ENCODE results near the gene HOXB3.

HOXB3 gene

DNA sequence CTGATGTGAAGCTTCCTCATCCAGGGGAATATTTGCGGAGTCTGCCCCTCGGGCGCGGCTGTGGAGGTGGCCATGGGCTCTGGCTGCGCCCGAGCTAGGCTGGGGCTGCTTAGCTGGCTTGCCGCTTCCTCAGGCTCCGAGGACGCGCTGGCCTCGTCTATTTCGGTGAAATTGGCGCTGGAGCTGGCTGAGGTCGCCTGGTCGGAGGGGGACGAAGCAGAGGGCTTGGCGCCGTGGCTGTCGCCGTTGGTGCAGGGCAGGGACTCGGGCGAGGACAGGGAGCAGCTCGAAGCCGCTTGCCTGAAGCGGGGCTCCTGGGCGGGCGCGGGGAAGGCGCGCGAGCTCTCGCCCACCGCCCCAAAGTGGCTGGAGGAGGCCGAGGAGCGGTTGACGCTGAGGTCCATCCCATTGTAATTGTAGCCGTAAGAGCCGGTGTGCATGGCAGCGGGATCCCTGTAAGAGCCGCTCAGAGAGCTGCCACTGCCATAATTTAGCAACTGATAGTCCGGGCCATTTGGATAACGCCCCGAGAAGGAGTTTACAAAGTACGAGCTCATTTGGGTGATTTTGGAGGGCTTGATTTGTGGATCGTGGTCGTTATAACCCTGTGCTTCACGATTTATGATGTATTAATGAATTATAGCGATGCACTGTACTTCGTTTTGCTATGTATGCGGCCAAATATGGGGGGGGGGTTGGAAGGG, 3.2 kb upstream of the HOXB3 start, which contains the start of gene HOXB5:
HOXB5 (minus strand) TSS at position 654 of the 704 bp plus-strand sequence; CDS start at position 557, 97 bp downstream.
- Mint-ChIP-seq H3K27ac (no peak within 1 kb of the TSS), H3K4me3 (peak within 1 kb of the TSS; percentile 47), H3K9me3 (no peaks in the 10 kb centered on the region), H3K27me3 (peaks cover 100% of the 10 kb centered on the region), H3K36me3 (ENCODE audit: low read depth) (no peaks in the 10 kb centered on the region), H3K4me1 (ENCODE audit: low read depth) (peaks cover 58% of the 10 kb centered on the region)
- intact Hi-C loops (cut with micrococcal nuclease), result loop anchor here (2.0 to 5.0 kb wide), 2 partner anchors 240 to 256 kb away; no protein-coding TSS in a partner anchor

DNA sequence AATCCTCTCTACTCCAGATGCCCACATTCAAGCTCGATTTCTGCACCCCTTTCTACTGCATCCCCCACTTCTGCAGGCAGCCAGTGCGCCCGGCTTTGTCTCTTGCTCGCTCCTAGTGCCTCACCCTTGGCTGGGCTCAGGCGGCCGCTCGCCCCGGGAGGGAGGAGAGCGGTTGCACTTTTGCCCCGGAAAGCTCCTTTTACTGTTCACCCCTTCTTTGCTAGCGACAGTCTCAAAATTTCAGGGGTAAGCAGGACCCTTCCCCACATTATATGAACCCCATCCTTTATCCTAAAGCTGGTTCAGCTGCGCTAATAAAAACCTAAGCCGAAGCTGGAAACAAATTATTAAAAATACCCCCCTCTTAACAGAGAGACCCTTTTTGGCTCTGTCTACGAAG, 2.5 kb upstream of the HOXB3 start:
- intact Hi-C loops (cut with micrococcal nuclease), result loop anchor here (2.0 to 5.0 kb wide), 2 partner anchors 240 to 255 kb away; no protein-coding TSS in a partner anchor
- Mint-ChIP-seq H3K4me1 (ENCODE audit: low read depth) (peaks cover 58% of the 10 kb centered on the region), H3K27ac (no peak overlapping the region), H3K4me3 (no peak overlapping the region), H3K36me3 (ENCODE audit: low read depth) (no peaks in the 10 kb centered on the region), H3K9me3 (no peaks in the 10 kb centered on the region), H3K27me3 (peaks cover 100% of the 10 kb centered on the region)

DNA sequence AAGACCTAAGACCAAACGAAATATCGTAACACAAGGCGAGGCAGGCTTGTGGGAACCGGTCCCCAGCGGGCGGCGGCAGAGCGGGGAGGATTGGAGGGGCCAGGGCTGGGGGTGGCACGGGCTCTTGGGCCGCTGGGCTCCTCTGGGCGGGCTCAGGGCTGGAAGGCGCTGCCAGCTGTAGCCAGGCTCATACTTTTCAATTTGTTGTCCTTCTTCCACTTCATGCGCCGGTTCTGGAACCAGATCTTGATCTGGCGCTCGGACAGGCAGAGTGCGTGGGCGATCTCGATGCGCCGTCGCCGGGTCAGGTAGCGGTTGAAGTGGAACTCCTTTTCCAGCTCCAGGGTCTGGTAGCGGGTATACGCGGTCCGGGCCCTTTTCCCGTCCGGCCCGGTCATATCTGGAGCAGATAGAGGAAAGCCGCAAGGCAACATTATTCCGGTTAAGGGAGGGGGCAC, 2.0 kb upstream of the HOXB3 start:
- Mint-ChIP-seq H3K4me3 (no peak overlapping the region), H3K27me3 (peaks cover 100% of the 10 kb centered on the region), H3K36me3 (ENCODE audit: low read depth) (no peaks in the 10 kb centered on the region), H3K9me3 (no peaks in the 10 kb centered on the region), H3K4me1 (ENCODE audit: low read depth) (peaks cover 58% of the 10 kb centered on the region), H3K27ac (no peak overlapping the region)
- intact Hi-C loops (cut with micrococcal nuclease), result loop anchor here (2.0 to 5.0 kb wide), 2 partner anchors 239 to 255 kb away; no protein-coding TSS in a partner anchor

DNA sequence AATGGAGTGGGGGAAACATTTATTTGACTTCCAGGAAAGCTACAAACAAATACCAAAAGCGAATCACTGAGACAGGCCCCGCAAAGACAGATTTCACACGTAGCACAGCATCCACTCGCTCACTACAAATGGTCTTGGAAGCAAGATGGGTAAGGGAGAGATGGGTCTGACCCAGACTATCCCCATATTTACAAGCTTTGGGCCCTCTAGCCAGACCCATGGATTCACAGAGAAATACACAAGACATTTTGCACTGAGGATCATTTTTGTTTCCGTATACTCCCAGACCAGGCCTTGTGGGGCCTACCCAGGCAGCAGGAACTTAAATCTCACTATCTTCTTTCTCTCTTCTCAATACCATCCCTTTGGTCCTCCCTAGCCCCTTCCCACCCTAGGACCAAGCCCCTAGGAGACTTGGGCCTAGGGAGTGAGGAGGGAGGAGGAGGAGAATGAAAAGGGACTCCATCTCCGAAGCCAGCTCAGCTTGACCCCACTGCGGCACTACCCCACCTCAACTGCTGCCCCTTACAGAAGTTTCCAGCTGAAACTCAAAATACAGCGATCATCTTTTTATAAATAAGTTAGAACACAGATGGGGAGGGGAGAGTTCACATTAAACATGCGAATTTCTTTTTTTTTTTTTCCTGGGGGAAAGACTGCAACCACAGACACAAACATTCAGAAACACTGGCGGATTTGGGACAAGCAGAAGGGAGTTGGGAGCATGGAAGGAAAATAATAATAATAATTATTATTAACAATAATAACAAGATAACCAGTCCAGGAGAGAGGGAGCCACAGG, 1.4 kb upstream of the HOXB3 start:
- H3K9me3 Mint-ChIP-seq, result no peaks in the 10 kb centered on the region
- H3K4me1 Mint-ChIP-seq (ENCODE audit: low read depth), result peaks cover 58% of the 10 kb centered on the region
- H3K36me3 Mint-ChIP-seq (ENCODE audit: low read depth), result no peaks in the 10 kb centered on the region
- peaks cover 100% of the 10 kb centered on the region for H3K27me3 Mint-ChIP-seq
- H3K27ac Mint-ChIP-seq, result no peak overlapping the region
- H3K4me3 Mint-ChIP-seq, result no peak overlapping the region
- intact Hi-C loops (cut with micrococcal nuclease), result loop anchor here (2.0 to 5.0 kb wide), 2 partner anchors 239 to 254 kb away; no protein-coding TSS in a partner anchor

DNA sequence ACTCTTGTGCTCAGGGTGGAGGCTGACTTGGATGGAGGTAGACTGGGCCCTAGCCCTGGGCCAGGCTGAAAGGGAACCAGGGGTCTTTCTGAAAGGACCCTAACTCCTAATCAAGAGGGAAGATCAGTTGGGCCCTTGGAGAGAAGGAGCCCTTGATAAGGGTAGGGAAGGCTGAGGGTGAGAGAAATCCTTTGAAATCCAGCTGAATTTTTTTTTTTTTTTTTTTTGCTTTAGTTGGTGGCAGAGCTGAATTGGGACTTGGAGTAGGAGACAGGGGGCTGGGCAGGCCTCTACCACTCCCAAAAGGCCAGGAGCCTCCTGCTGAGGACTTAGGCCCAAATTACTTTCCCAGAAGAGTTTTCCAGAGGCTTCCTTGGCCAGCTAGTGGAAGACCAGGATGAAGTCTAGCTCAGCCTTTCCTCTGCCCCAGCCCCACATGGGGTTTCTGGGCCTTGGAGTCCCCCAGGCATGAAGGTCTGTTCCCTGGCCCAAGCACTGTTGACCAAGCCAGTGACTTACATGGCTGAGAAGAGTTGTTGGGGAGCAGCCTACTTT, 643 bp upstream of the HOXB3 start:
- no peaks in the 10 kb centered on the region for H3K36me3 Mint-ChIP-seq (ENCODE audit: low read depth)
- H3K9me3 Mint-ChIP-seq, result no peaks in the 10 kb centered on the region
- H3K27me3 Mint-ChIP-seq, result peaks cover 100% of the 10 kb centered on the region
- no peak overlapping the region for H3K27ac Mint-ChIP-seq
- intact Hi-C loops (cut with micrococcal nuclease), result loop anchor here (5.0 kb wide), 1 partner anchor 253 kb away; no protein-coding TSS in a partner anchor
- H3K4me1 Mint-ChIP-seq (ENCODE audit: low read depth), result peaks cover 62% of the 10 kb centered on the region
- no peak overlapping the region for H3K4me3 Mint-ChIP-seq

DNA sequence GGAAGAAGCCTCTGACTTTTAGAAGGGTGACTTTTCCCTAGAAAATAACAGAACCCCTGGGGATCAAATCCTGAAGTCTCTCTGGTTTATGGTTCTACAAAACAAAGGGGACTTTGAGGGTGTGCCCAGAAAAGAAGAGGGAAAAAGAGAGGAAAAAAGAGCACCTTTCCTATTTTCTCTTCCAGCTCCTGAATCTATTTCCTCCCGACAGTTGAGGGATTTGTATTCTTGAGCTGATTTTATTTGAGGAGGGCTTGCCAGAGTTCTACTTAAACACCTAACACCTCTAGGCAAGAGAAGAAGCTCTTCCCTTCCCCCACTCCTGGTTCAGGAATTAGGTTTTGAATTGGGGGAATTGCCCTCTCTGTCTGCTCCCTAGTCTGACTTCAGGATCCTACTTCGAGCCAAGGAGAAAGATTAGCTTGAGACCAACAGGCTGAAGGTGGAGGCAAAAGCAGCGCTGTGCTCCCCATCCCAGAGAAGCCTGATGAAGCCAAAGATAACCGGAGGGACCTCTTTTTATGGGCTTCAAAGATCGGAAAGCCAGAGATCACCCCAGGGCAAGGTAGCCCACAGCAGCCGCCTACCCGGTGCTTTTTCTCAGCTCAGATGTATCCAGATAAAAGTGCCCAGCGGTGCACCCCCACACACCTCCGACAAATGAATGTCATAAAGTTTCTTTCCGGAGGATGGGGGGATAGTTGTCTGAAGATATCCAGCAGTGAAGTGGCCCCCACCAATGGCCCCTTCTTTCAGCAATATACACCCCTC, 796 bp downstream of the HOXB3 start:
- no peak overlapping the region for H3K4me3 Mint-ChIP-seq
- H3K27me3 Mint-ChIP-seq, result peaks cover 100% of the 10 kb centered on the region
- H3K4me1 Mint-ChIP-seq (ENCODE audit: low read depth), result peaks cover 73% of the 10 kb centered on the region
- no peaks in the 10 kb centered on the region for H3K36me3 Mint-ChIP-seq (ENCODE audit: low read depth)
- intact Hi-C loops (cut with micrococcal nuclease), result no loop called here
- no peaks in the 10 kb centered on the region for H3K9me3 Mint-ChIP-seq
- no peak overlapping the region for H3K27ac Mint-ChIP-seq

DNA sequence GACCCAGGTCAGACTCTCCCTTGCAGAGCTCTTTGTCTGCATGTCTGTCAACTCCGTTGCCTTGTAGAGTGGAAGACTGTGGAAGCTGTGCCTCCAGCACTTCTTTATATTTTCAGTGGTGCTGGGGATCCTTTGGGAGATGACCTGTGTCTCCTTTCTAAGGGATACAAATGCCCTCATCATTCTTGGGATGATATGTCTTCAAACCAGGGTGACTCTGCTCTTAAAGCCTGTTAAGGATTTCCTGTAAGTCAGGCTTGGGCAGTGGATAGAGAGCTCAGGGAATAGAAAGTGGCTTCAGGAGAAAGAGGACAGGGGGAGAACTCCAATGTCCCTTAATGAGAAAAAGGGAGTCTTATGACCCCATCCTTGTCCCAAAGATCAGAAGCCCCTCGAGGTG, 1.5 kb downstream of the HOXB3 start:
- no peak overlapping the region for H3K4me3 Mint-ChIP-seq
- no peak overlapping the region for H3K27ac Mint-ChIP-seq
- peaks cover 67% of the 10 kb centered on the region for H3K4me1 Mint-ChIP-seq (ENCODE audit: low read depth)
- H3K27me3 Mint-ChIP-seq, result peaks cover 100% of the 10 kb centered on the region
- intact Hi-C loops (cut with micrococcal nuclease), result no loop called here
- no peaks in the 10 kb centered on the region for H3K36me3 Mint-ChIP-seq (ENCODE audit: low read depth)
- H3K9me3 Mint-ChIP-seq, result no peaks in the 10 kb centered on the region

DNA sequence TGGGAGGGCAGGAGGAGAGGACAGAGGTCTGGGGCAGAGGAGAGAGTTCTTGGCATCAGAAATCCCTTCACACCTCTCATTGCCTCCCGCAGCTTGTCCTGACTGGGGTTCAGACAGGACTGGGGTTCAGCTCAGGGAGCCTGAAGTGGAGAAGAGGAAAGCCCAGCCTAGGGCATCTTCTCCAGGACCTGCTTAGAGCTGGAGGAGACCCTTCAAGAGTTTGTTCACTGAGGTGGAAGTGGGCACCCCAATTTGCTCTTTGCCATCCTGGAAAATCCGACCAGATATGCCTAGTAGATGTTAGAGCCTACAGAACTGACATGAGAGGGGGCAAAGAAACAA, 2.0 kb downstream of the HOXB3 start:
- Mint-ChIP-seq H3K4me3 (no peak overlapping the region), H3K9me3 (no peaks in the 10 kb centered on the region), H3K27ac (peak overlapping the region; percentile 38), H3K4me1 (ENCODE audit: low read depth) (peaks cover 63% of the 10 kb centered on the region), H3K27me3 (peaks cover 100% of the 10 kb centered on the region), H3K36me3 (ENCODE audit: low read depth) (no peaks in the 10 kb centered on the region)
- intact Hi-C loops (cut with micrococcal nuclease), result no loop called here

DNA sequence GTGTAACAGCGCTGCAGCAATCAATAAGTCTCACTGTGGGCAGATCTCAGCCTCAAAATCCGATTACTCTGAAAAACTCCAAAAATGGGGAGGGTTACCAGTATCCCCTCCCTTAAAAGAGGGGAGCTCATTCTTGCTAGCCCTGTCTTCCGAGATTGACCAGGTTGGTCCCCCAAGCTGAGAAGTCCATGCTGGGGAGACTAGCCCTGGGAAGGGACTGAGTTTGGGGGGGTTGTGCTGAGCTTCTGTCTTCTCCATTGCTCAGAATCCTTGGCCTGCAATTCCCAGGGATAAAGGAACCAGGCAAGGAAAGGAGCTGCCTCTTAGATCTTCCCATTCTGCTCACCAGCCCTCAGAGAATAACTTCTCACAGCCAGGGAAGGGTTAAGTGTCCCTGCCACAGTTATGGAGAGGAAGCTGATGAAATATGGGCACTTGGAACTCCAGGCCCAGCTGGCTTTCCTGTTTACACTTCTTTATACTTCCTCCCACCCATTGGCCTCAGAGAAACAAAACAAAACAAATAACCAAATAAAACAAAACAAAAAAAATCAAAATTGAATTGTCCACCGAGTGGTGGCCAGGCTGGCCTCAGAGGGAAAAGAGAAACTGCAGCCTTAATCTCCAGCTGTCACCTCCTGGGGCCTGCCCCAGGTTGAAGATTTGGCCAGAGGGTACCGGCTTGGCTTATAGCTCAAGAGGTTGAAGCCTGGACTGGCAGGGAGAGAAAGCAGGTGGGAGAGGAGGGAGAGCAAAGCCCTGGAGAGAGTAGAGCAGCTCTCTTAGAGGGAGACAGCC, 2.6 kb downstream of the HOXB3 start:
- H3K9me3 Mint-ChIP-seq, result no peaks in the 10 kb centered on the region
- peaks cover 61% of the 10 kb centered on the region for H3K4me1 Mint-ChIP-seq (ENCODE audit: low read depth)
- peak overlapping the region; percentile 38 for H3K27ac Mint-ChIP-seq
- peaks cover 100% of the 10 kb centered on the region for H3K27me3 Mint-ChIP-seq
- intact Hi-C loops (cut with micrococcal nuclease), result no loop called here
- no peak overlapping the region for H3K4me3 Mint-ChIP-seq
- no peaks in the 10 kb centered on the region for H3K36me3 Mint-ChIP-seq (ENCODE audit: low read depth)

DNA sequence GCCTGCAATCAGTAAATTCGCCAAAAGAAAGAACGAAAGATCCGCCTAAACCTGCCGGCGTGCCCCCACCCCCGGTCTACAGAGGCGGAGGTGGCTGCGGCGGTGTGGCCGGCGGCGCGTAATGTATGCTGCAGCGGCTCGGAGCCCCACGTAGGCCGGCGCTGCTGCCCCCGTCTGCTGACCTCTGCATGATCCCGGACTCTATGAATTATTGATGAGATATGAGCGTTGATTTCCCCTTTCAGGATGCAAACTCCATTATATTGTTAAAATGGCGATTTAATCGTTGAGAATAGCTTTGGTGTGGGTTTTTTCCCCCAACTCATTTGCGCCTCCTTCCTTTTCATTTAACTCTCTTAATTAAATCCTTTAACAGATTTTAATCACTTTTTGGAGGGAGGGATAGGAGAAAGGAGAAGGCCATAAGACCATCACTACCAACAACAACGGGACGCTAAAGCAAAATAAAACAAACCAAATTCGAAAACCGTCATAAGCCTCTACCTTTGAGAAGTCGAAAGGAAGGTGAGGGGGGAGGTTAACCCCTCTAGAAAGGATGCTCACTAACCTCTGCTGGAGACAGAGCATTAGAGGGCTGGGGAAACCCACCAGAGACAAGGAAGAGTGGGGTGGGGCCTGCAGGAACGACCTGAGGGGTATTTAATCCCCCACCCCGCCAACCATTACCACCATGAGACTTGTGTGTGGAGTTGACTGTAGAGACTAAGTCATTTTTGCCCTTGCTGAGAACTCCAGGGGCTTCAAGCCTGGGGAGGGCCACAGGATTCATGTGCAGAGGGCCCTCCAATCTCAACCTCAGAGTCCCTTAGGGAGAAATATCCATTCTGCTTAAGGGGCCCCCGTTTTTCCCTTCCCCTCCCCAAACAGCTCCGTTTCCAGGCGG, 3.4 kb downstream of the HOXB3 start:
- Mint-ChIP-seq H3K4me3 (peak overlapping the region; percentile 86), H3K36me3 (ENCODE audit: low read depth) (no peaks in the 10 kb centered on the region), H3K4me1 (ENCODE audit: low read depth) (peaks cover 64% of the 10 kb centered on the region), H3K9me3 (no peaks in the 10 kb centered on the region), H3K27me3 (peaks cover 100% of the 10 kb centered on the region), H3K27ac (peak overlapping the region; percentile 60)
- intact Hi-C loops (cut with micrococcal nuclease), result no loop called here

DNA sequence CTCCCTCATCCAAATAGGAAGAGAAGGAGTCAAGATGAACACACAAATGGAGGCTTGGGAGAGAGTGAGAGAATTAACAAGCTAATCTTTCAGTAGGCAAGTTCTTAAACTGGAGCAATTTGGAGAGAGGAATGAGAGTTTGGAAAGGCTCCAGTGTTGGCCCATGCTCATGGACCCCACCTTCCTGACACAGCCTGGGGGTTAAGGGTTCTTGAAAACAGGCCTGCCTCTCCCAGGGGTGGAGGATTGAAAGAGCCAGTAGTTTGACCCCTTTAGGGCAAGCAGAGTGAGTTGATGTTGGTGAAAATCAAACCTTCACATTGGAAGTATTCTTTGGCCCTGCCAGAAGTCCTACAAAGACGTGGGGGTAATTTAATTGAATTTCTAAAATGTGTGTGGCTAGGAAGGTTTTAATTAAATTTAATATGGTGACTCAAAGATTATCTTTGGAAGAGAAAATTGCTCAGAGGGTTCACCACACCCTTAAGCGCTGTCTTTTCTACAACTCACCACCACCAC, 5.8 kb downstream of the HOXB3 start:
- intact Hi-C loops (cut with micrococcal nuclease), result no loop called here
- Mint-ChIP-seq H3K9me3 (no peaks in the 10 kb centered on the region), H3K27ac (no peak overlapping the region), H3K36me3 (ENCODE audit: low read depth) (no peaks in the 10 kb centered on the region), H3K27me3 (peaks cover 100% of the 10 kb centered on the region), H3K4me3 (no peak overlapping the region), H3K4me1 (ENCODE audit: low read depth) (peaks cover 69% of the 10 kb centered on the region)

DNA sequence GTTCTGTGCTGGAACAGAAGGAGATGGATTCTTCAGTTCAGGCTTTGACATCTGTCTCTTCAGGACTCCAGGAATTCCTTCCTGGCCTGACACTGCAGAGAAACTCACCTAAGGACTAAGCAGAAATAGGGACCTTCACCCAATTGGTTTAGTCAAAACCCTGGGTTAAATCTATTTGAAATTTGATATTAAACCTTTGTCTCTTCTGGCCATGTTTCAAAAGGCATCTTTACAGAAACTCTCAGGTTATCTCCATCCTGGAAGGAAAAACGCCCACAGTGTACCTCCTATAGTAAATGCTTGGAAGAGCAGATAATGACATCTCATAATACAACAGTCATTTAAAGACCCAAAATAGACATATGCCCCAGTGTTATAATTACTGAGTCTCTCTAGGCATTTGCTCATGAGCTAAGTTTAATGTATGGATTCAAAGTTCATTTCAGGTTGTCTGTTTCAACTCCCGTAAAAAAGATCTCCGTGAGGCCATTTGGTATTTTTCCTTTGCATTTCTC, 6.3 kb downstream of the HOXB3 start:
- H3K4me3 Mint-ChIP-seq, result no peak overlapping the region
- no peak overlapping the region for H3K27ac Mint-ChIP-seq
- peaks cover 100% of the 10 kb centered on the region for H3K27me3 Mint-ChIP-seq
- H3K4me1 Mint-ChIP-seq (ENCODE audit: low read depth), result peaks cover 74% of the 10 kb centered on the region
- H3K9me3 Mint-ChIP-seq, result no peaks in the 10 kb centered on the region
- no peaks in the 10 kb centered on the region for H3K36me3 Mint-ChIP-seq (ENCODE audit: low read depth)
- intact Hi-C loops (cut with micrococcal nuclease), result no loop called here
